Liver (tissue), 9 donors: ENCODE results near the gene JDP2. TPM values are rescaled to one million over a fixed set of nuclear protein-coding genes. Genes with fewer than 3 reads are reported as not detected.

ENCODE experiments used
- DNase-seq: peaks from one replicate; pipeline ENCODE4 v3.0.0-alpha.2; 2017; ENCODE audit warnings: low spot score
- H3K27ac ChIP-seq, 2 donors: one replicate each; pipeline ENCODE4 v1.7.0; 2013; ENCODE audit warnings: inconsistent platforms in 2 of 2, low read length in 2 of 2, control low read depth in 1 of 2, low read depth in 1 of 2, mild to moderate bottlenecking in 1 of 2
- H3K27me3 ChIP-seq, 4 donors: one replicate each; pipeline versions ENCODE4 v1.6.1 to v1.7.0; 2013; ENCODE audit warnings: low read length in 3 of 4, inconsistent platforms in 1 of 4, mild to moderate bottlenecking in 1 of 4, moderate library complexity in 1 of 4; ENCODE audit not compliant: control insufficient read depth in 4 of 4, insufficient read depth in 4 of 4
- H3K36me3 ChIP-seq, 4 donors: one replicate each; pipeline versions ENCODE4 v1.6.1 to v1.7.0; 2013; ENCODE audit warnings: low read length in 3 of 4, mild to moderate bottlenecking in 3 of 4, low read depth in 1 of 4, moderate library complexity in 1 of 4; ENCODE audit not compliant: control insufficient read depth in 4 of 4, insufficient read depth in 3 of 4
- H3K4me1 ChIP-seq, 4 donors: one replicate each; pipeline versions ENCODE4 v1.6.1 to v1.7.0; 2013; ENCODE audit warnings: low read length in 3 of 4, mild to moderate bottlenecking in 3 of 4, moderate library complexity in 1 of 4; ENCODE audit not compliant: control insufficient read depth in 4 of 4, insufficient read depth in 4 of 4
- H3K4me3 ChIP-seq, 3 donors: one replicate each; pipeline versions ENCODE4 v1.6.1 to v1.7.0; 2013; ENCODE audit warnings: low read length in 3 of 3, control low read depth in 1 of 3, low read depth in 1 of 3, mild to moderate bottlenecking in 1 of 3
- H3K9ac ChIP-seq, 2 donors: one replicate each; pipeline ENCODE4 v1.7.0; 2013; ENCODE audit warnings: low read length in 2 of 2, mild to moderate bottlenecking in 2 of 2, moderate library complexity in 2 of 2, control low read depth in 1 of 2, low read depth in 1 of 2
- H3K9me3 ChIP-seq, 4 donors: one replicate each; pipeline versions ENCODE4 v1.6.1 to v1.7.0; 2013; ENCODE audit warnings: low read length in 3 of 4; ENCODE audit not compliant: control insufficient read depth in 4 of 4
- ATF3 ChIP-seq: IDR thresholded peaks from 2 replicates; pipeline ENCODE4 v1.6.1; 2016; ENCODE audit warnings: antibody characterized with exemption
- CTCF ChIP-seq: fragments of 150-350 bp; IDR thresholded peaks from 2 replicates; pipeline ENCODE4 v1.5.1; 2017; ENCODE audit warnings: improper control_type of control experiment, low read depth, low read length; ENCODE audit not compliant: missing input control
- EGR1 ChIP-seq, 2 donors: IDR thresholded peaks; 2 replicates each; pipeline ENCODE4 v1.6.1; 2016 to 2018; ENCODE audit warnings: antibody characterized with exemption in 2 of 2, low read depth in 2 of 2
- FOXA1 ChIP-seq: IDR thresholded peaks from 2 replicates; pipeline ENCODE4 v1.6.1; 2016; ENCODE audit warnings: antibody characterized with exemption
- FOXA2 ChIP-seq: IDR thresholded peaks from 2 replicates; pipeline ENCODE4 v1.6.1; 2016; ENCODE audit warnings: antibody characterized with exemption
- GABPA ChIP-seq, 2 donors: IDR thresholded peaks in 1 of 2; conservative IDR thresholded peaks in 1 of 2; 2 replicates each; pipeline ENCODE4 v1.6.1; 2016; ENCODE audit warnings: antibody characterized with exemption in 2 of 2, mild to moderate bottlenecking in 1 of 2, moderate library complexity in 1 of 2
- HNF4A ChIP-seq, 2 donors: conservative IDR thresholded peaks; 2 replicates each; pipeline ENCODE4 v1.6.1; 2016; ENCODE audit warnings: antibody characterized with exemption in 2 of 2, mild to moderate bottlenecking in 2 of 2
- HNF4G ChIP-seq: IDR thresholded peaks from 2 replicates; pipeline ENCODE4 v1.6.1; 2016; ENCODE audit warnings: antibody characterized with exemption
- JUND ChIP-seq, 2 donors: IDR thresholded peaks; 2 replicates each; pipeline ENCODE4 v1.6.1; 2016; ENCODE audit warnings: antibody characterized with exemption in 2 of 2
- MAX ChIP-seq: IDR thresholded peaks from 2 replicates; pipeline ENCODE4 v1.6.1; 2016; ENCODE audit warnings: antibody characterized with exemption
- NR2F2 ChIP-seq: IDR thresholded peaks from 2 replicates; pipeline ENCODE4 v1.6.1; 2016; ENCODE audit warnings: antibody characterized with exemption
- RAD21 ChIP-seq, 2 donors: IDR thresholded peaks; 2 replicates each; pipeline ENCODE4 v1.6.1; 2016; ENCODE audit warnings: antibody characterized with exemption in 2 of 2, mild to moderate bottlenecking in 2 of 2
- REST ChIP-seq: IDR thresholded peaks from 2 replicates; pipeline ENCODE4 v1.6.1; 2016; ENCODE audit warnings: antibody characterized with exemption, mild to moderate bottlenecking
- RXRA ChIP-seq, 2 donors: IDR thresholded peaks; 2 replicates each; pipeline ENCODE4 v1.6.1; 2017 to 2018; ENCODE audit warnings: antibody characterized with exemption in 2 of 2, mild to moderate bottlenecking in 1 of 2
- SP1 ChIP-seq: IDR thresholded peaks from 2 replicates; pipeline ENCODE4 v1.6.1; 2018; ENCODE audit warnings: antibody characterized with exemption, mild to moderate bottlenecking
- TAF1 ChIP-seq: conservative IDR thresholded peaks from 2 replicates; pipeline ENCODE4 v1.6.1; 2016; ENCODE audit warnings: antibody characterized with exemption, mild to moderate bottlenecking
- YY1 ChIP-seq: IDR thresholded peaks from 2 replicates; pipeline ENCODE4 v1.6.1; 2016; ENCODE audit warnings: antibody characterized with exemption, mild to moderate bottlenecking
- ZBTB33 ChIP-seq: IDR thresholded peaks from 2 replicates; pipeline ENCODE4 v1.6.1; 2016; ENCODE audit warnings: antibody characterized with exemption
- WGBS: extraction: QIAGEN DNeasy Blood & Tissue Kit; methylation state at CpG from one replicate; pipeline ENCODE4 v1.1.7; 2013; 5-methylcytosine and 5-hydroxymethylcytosine counted together
- polyA plus RNA-seq, 2 donors: library from polyadenylated mRNA; stranded (reverse) in 1 of 2; unstranded in 1 of 2; fragments of 200-250 nt in 1 of 2; fragments of >200 nt in 1 of 2; fragmentation: Nextera tagmentation in 1 of 2; extraction: Ambion mirVana in 1 of 2; gene quantifications; one replicate each; pipeline versions ENCODE4 v1.2.1 to v1.2.3, GENCODE V29; 2013 to 2015
- total RNA-seq, 2 donors: library from RNA; depleted of rRNA; stranded (reverse); fragments of >200 nt; gene quantifications; one replicate each; pipeline ENCODE4 v1.2.3, GENCODE V29; 2014
- donor health status: healthy.
- donor health status: healthy.
- donor health status: healthy.
- donor health status: healthy.
- donor health status: healthy.

JDP2 gene
- total and polyA plus RNA-seq, 4 donors, result 2.4 to 14.6 (median 8.7) TPM

- no peak for DNase-seq
- 70% methylated on average over 8 of the region's 8 CpGs for WGBS
- Histone ChIP-seq H3K27me3 (no peaks in the 10 kb centered on the region), H3K36me3 (peaks cover 1 to 18% (median 8%) of the 10 kb centered on the region in 4 donors), H3K9me3 (no peaks in the 10 kb centered on the region), H3K4me1 (peaks cover 10 to 51% (median 34%) of the 10 kb centered on the region in 4 donors), H3K27ac (no peak overlapping the region), H3K4me3 (no peak overlapping the region), H3K9ac (no peak overlapping the region)
- TF ChIP-seq HNF4A (conservative IDR thresholded peaks at IDR 0.05), result peak in 1 of 2 donors; percentile 31
- no peak for TF ChIP-seq CTCF
- no peak for TF ChIP-seq HNF4G
- no peak for TF ChIP-seq FOXA2
Observed at GRCh38 chr14:75432411-75432810, 4.6 kb downstream of the JDP2 start.

GRCh38 chr14:75433631-75434071, 5.8 kb downstream of the JDP2 start:
- no peak for DNase-seq
- WGBS, result 94% methylated on average over 6 of the region's 6 CpGs
- no peak overlapping the region for H3K9ac ChIP-seq
- TF ChIP-seq ZBTB33, result no peak
- TF ChIP-seq GABPA (IDR thresholded peaks at IDR 0.05 in 1 of 2, conservative IDR thresholded peaks at IDR 0.05 in 1 of 2), result no peak
- no peak for TF ChIP-seq FOXA2
- TF ChIP-seq REST, result no peak
- no peak for TF ChIP-seq JUND (IDR thresholded peaks at IDR 0.05)
- no peak for TF ChIP-seq RAD21 (IDR thresholded peaks at IDR 0.05)
- no peak for TF ChIP-seq YY1
- no peak for TF ChIP-seq FOXA1
- TF ChIP-seq RXRA (IDR thresholded peaks at IDR 0.05), result no peak
- no peak for TF ChIP-seq TAF1
- no peak for TF ChIP-seq NR2F2
- TF ChIP-seq MAX, result no peak
- TF ChIP-seq EGR1 (IDR thresholded peaks at IDR 0.05; ENCODE audit: low read depth in 2 of 2), result no peak
- no peak for TF ChIP-seq SP1
- TF ChIP-seq CTCF, result no peak
- no peak for TF ChIP-seq ATF3
- TF ChIP-seq HNF4G, result no peak
- H3K9me3 ChIP-seq, result no peaks in the 10 kb centered on the region
- no peak overlapping the region for H3K4me3 ChIP-seq
- peaks cover 1 to 20% (median 15%) of the 10 kb centered on the region in 4 donors for H3K36me3 ChIP-seq
- H3K27me3 ChIP-seq, result no peaks in the 10 kb centered on the region
- H3K27ac ChIP-seq, result no peak overlapping the region
- peaks cover 12 to 51% (median 33%) of the 10 kb centered on the region in 4 donors for H3K4me1 ChIP-seq
